ENCODE data around the gene FYCO1. TPM values are rescaled to one million over a fixed set of nuclear protein-coding genes. Genes with fewer than 3 reads are reported as not detected.

FYCO1 gene
- total RNA-seq, 1 donor from 2014 or later = 31.8 TPM

- H3K27ac Mint-ChIP-seq (ENCODE audit: unreplicated experiment) = no peak overlapping the region
- H3K4me1 Mint-ChIP-seq (ENCODE audit: unreplicated experiment) = no peaks in the 10 kb centered on the region
- peaks cover 78% of the 10 kb centered on the region for H3K27me3 Mint-ChIP-seq (ENCODE audit: unreplicated experiment)
- DNase-seq (ENCODE audit: extremely low spot score, unreplicated experiment) = no peak
- no peak for TF ChIP-seq CTCF (IDR thresholded peaks at IDR 0.05)
- H3K36me3 Mint-ChIP-seq (ENCODE audit: unreplicated experiment) = no peaks in the 10 kb centered on the region
- peaks cover 7% of the 10 kb centered on the region for H3K9me3 Mint-ChIP-seq (ENCODE audit: unreplicated experiment)
- H3K4me3 Mint-ChIP-seq (ENCODE audit: unreplicated experiment) = no peak overlapping the region
Observed at GRCh38 chr3:45868213-45868612, 127.4 kb downstream of the FYCO1 start.

Other genes with a start within 250 kb of the FYCO1 start
- gene SLC6A20, start 199.3 kb downstream of the FYCO1 start, total RNA-seq = not detected in 2 replicates
- 20.2 and 23.0 TPM in 2 replicates for gene LZTFL1, start 153.7 kb downstream of the FYCO1 start, total RNA-seq
- not detected in 2 replicates for gene CCR9, start 109.3 kb downstream of the FYCO1 start, total RNA-seq
- gene CXCR6, start 52.4 kb downstream of the FYCO1 start, total RNA-seq = not detected in 2 replicates
- gene XCR1, start 31.7 kb upstream of the FYCO1 start, total RNA-seq = not detected in 2 replicates
- not detected in 2 replicates for gene CCR1, start 212.5 kb upstream of the FYCO1 start, total RNA-seq
- not detected in 2 replicates for gene CCR3, start 246.6 kb upstream of the FYCO1 start, total RNA-seq